Stimulated activated CD4-positive, alpha-beta T cell treated with anti-CD3 and anti-CD28 coated beads, TNF-alpha, amount 100 ng/mL, for 1 hour (primary cell): ENCODE data around the gene ZSCAN21.

Experiments
- DNase-seq, 3 donors: peaks; one replicate each; pipeline ENCODE4 v3.0.0-alpha.2; 2020; ENCODE audit warnings: low read depth in 3 of 3, low spot score in 1 of 3

ZSCAN21 gene

GRCh38 chr7:100095289-100095688 is 45.7 kb downstream of the ZSCAN21 start:
- no peak for DNase-seq

- DNase-seq: no peak
Observed at GRCh38 chr7:100095704-100096103, 46.1 kb downstream of the ZSCAN21 start.

GRCh38 chr7:100098913-100099312 is 49.3 kb downstream of the ZSCAN21 start:
- no peak for DNase-seq

GRCh38 chr7:100099452-100099851 is 49.9 kb downstream of the ZSCAN21 start:
- no peak for DNase-seq

- peak; percentile 56 to 73 (median 69) for DNase-seq
Observed at GRCh38 chr7:100100420-100101015, 50.9 kb downstream of the ZSCAN21 start.

- DNase-seq: peak; percentile 84 to 87 (median 84)
Observed at GRCh38 chr7:100101016-100101862, 51.7 kb downstream of the ZSCAN21 start, which contains the start of the genes AP4M1 and MCM7. AP4M1 (plus strand) TSS chr7:100101643; CDS start chr7:100101715, 72 bp downstream. MCM7 (minus strand) TSS chr7:100101397; CDS start chr7:100101294, 103 bp downstream.

- no peak for DNase-seq
Observed at GRCh38 chr7:100102950-100103840, 53.6 kb downstream of the ZSCAN21 start.

GRCh38 chr7:100105534-100105933 is 56.0 kb downstream of the ZSCAN21 start:
- DNase-seq: no peak

- no peak for DNase-seq
Observed at GRCh38 chr7:100106633-100107032, 57.1 kb downstream of the ZSCAN21 start.

- DNase-seq: no peak
Observed at GRCh38 chr7:100107125-100107737, 57.7 kb downstream of the ZSCAN21 start.

- DNase-seq: no peak
Observed at GRCh38 chr7:100107890-100108289, 58.3 kb downstream of the ZSCAN21 start.

- no peak for DNase-seq
Observed at GRCh38 chr7:100109521-100110163, 60.1 kb downstream of the ZSCAN21 start.

- no peak for DNase-seq
Observed at GRCh38 chr7:100111156-100111555, 61.6 kb downstream of the ZSCAN21 start.

GRCh38 chr7:100111914-100112313 is 62.3 kb downstream of the ZSCAN21 start:
- no peak for DNase-seq
